PC-3 (cell line): ENCODE results near the gene USH2A. TPM values are rescaled to one million over a fixed set of nuclear protein-coding genes. Genes with fewer than 3 reads are reported as not detected.

Experiments
- ATAC-seq: fragments of 200-7000 bp; cut with Tn5 transposase; 2 replicates; pipeline ENCODE4 v1.9.1; 2020; ENCODE audit warnings: mild to moderate bottlenecking, moderate library complexity
- BruUV-seq: library from RNA; stranded (reverse); fragments of 400-500 nt; replicated peaks from 2 replicates; lab custom pipeline; 2021; lab: Mats Ljungman, UMichigan
- CTCF ChIA-PET: fragments of 300-600 bp; sonication (Branson Sonifier 250); formaldehyde crosslinking; loops from one replicate; lab custom pipeline; 2022; ENCODE audit warnings: antibody characterized with exemption; lab: Charles Lee
- POLR2A ChIA-PET: fragments of 300-600 bp; sonication (Branson Sonifier 250); formaldehyde crosslinking; loops from one replicate; lab custom pipeline; 2022; ENCODE audit warnings: antibody characterized with exemption; ENCODE audit not compliant: unreplicated experiment; lab: Charles Lee
- DNase-seq: peaks from one replicate; pipeline ENCODE4 v3.0.0-alpha.2; 2015
- H2AFZ ChIP-seq: fragments of 300-600 bp; sonication (generic); 2 replicates; pipeline ENCODE4 v1.6.0; 2016; ENCODE audit warnings: antibody characterized with exemption, low read length
- H3F3A ChIP-seq: fragments of 300-600 bp; sonication (generic); one replicate; pipeline ENCODE4 v1.6.0; 2017; ENCODE audit warnings: antibody characterized with exemption, low read length, control low read depth, mild to moderate bottlenecking; ENCODE audit not compliant: unreplicated experiment
- H3K27ac ChIP-seq: fragments of 300-600 bp; sonication (generic); 2 replicates; pipeline ENCODE4 v1.5.1; 2016; ENCODE audit warnings: mild to moderate bottlenecking, low read length
- H3K27me3 ChIP-seq: fragments of 300-600 bp; sonication (generic); 2 replicates; pipeline ENCODE4 v1.6.1; 2016; ENCODE audit warnings: low read length, mixed read lengths
- H3K36me3 ChIP-seq: fragments of 300-600 bp; sonication (generic); 2 replicates; pipeline ENCODE4 v1.6.1; 2016; ENCODE audit warnings: low read depth, mixed run types, low read length, mixed read lengths
- H3K4me1 ChIP-seq: fragments of 300-600 bp; sonication (generic); 2 replicates; pipeline ENCODE4 v1.5.1; 2016; ENCODE audit warnings: low read length; ENCODE audit not compliant: insufficient read depth
- H3K4me2 ChIP-seq: fragments of 300-600 bp; sonication (generic); 2 replicates; pipeline ENCODE4 v1.6.0; 2016; ENCODE audit warnings: low read length
- H3K4me3 ChIP-seq: fragments of 300-600 bp; sonication (generic); 2 replicates; pipeline ENCODE4 v1.5.1; 2016; ENCODE audit warnings: mild to moderate bottlenecking, low read length, mixed read lengths
- H3K79me2 ChIP-seq: fragments of 300-600 bp; sonication (generic); 2 replicates; pipeline ENCODE4 v1.6.1; 2017; ENCODE audit warnings: low read length, mixed read lengths
- H3K9ac ChIP-seq: fragments of 300-600 bp; sonication (generic); 2 replicates; pipeline ENCODE4 v1.6.0; 2016; ENCODE audit warnings: mild to moderate bottlenecking, low read length
- H3K9me2 ChIP-seq: fragments of 300-600 bp; sonication (generic); replicated peaks from 2 replicates; pipeline ENCODE4 v1.6.1; 2016; ENCODE audit warnings: mixed run types, low read length, mixed read lengths
- H3K9me3 ChIP-seq: fragments of 300-600 bp; sonication (generic); 2 replicates; pipeline ENCODE4 v1.6.1; 2016; ENCODE audit warnings: low read length, mixed read lengths
- H4K20me1 ChIP-seq: fragments of 300-600 bp; sonication (generic); 2 replicates; pipeline ENCODE4 v1.6.1; 2016; ENCODE audit warnings: low read length, mixed read lengths
- CTCF ChIP-seq: fragments of 300-600 bp; sonication (generic); conservative IDR thresholded peaks from 2 replicates; pipeline ENCODE4 v1.5.1; 2017; ENCODE audit warnings: antibody characterized with exemption, low read depth, mild to moderate bottlenecking, low read length
- EZH2 ChIP-seq: fragments of 300-600 bp; sonication (generic); IDR thresholded peaks from one replicate; pipeline ENCODE4 v1.6.1; 2017; ENCODE audit warnings: antibody characterized with exemption, mild to moderate bottlenecking, low read length; ENCODE audit not compliant: unreplicated experiment
- EZH2phosphoT487 ChIP-seq: fragments of 300-600 bp; sonication (generic); IDR thresholded peaks from 2 replicates; pipeline ENCODE4 v1.6.1; 2018; ENCODE audit warnings: mild to moderate bottlenecking, antibody characterized with exemption, low read length, borderline replicate concordance
- intact Hi-C: fragments of 100-400 bp; cut with micrococcal nuclease; formaldehyde crosslinking; loops from 2 replicates; pipeline ENCODE4 v1.9.0; 2023
- total RNA-seq: library from RNA; depleted of rRNA; stranded (reverse); fragments of >200 nt; gene quantifications from 2 replicates; pipeline ENCODE4 v1.2.3, GENCODE V29; 2014

The USH2A gene
- total RNA-seq, 1 experiment from 2014 or later = not detected

- H3K9ac ChIP-seq = no peak overlapping the region
Observed at GRCh38 chr1:216433175-216433574, 9.9 kb upstream of the USH2A start.

GRCh38 chr1:216430744-216431143, 7.5 kb upstream of the USH2A start:
- POLR2A ChIA-PET = no interaction called here
- no peaks in the 10 kb centered on the region for H4K20me1 ChIP-seq
- DNase-seq (no peak), ATAC-seq (no peak)
- TF ChIP-seq CTCF (no peak), EZH2phosphoT487 (no peak), EZH2 (no peak)
- BruUV-seq = no TSS peak
- no peaks in the 10 kb centered on the region for H3F3A ChIP-seq
- no peak overlapping the region for H3K27ac ChIP-seq
- H3K79me2 ChIP-seq = no peaks in the 10 kb centered on the region
- H3K9me2 ChIP-seq = no peaks in the 10 kb centered on the region
- no peak overlapping the region for H3K4me3 ChIP-seq
- no peak overlapping the region for H3K4me2 ChIP-seq
- no peaks in the 10 kb centered on the region; the same call in 1 of the 2 replicates for H3K27me3 ChIP-seq
- CTCF ChIA-PET = no interaction called here
- intact Hi-C loops = no loop called here
- no peaks in the 10 kb centered on the region for H3K4me1 ChIP-seq
- no peaks in the 10 kb centered on the region for H3K9me3 ChIP-seq
- no peaks in the 10 kb centered on the region for H3K36me3 ChIP-seq
- H2AFZ ChIP-seq = no peak overlapping the region
- H3K9ac ChIP-seq = no peak overlapping the region

More at GRCh38 chr1:216433175-216433574, 9.9 kb upstream of the USH2A start:
- H3K4me2 ChIP-seq = no peak overlapping the region
- BruUV-seq = no TSS peak
- no peak for TF ChIP-seq CTCF
- TF ChIP-seq EZH2phosphoT487 = no peak
- no peak for TF ChIP-seq EZH2
- no peak for ATAC-seq
- no peaks in the 10 kb centered on the region for H3K9me2 ChIP-seq
- no peak overlapping the region for H3K27ac ChIP-seq
- H3F3A ChIP-seq = no peaks in the 10 kb centered on the region
- intact Hi-C loops = no loop called here
- no peak overlapping the region for H3K4me3 ChIP-seq
- H3K9me3 ChIP-seq = no peaks in the 10 kb centered on the region
- CTCF ChIA-PET = no interaction called here
- no peak overlapping the region for H2AFZ ChIP-seq
- POLR2A ChIA-PET = no interaction called here
- DNase-seq = no peak
- no peaks in the 10 kb centered on the region for H3K79me2 ChIP-seq
- H3K36me3 ChIP-seq = no peaks in the 10 kb centered on the region
- no peaks in the 10 kb centered on the region for H4K20me1 ChIP-seq
- H3K27me3 ChIP-seq = no peaks in the 10 kb centered on the region
- H3K4me1 ChIP-seq = no peaks in the 10 kb centered on the region

- Histone ChIP-seq H3K9me2 (no peaks in the 10 kb centered on the region), H3K4me3 (no peak overlapping the region), H3K27me3 (no peaks in the 10 kb centered on the region; the same call in 1 of the 2 replicates), H3K36me3 (no peaks in the 10 kb centered on the region), H3K4me1 (no peaks in the 10 kb centered on the region), H3K4me2 (no peak overlapping the region), H3F3A (no peaks in the 10 kb centered on the region), H3K9ac (no peak overlapping the region), H3K79me2 (no peaks in the 10 kb centered on the region), H2AFZ (no peak overlapping the region), H3K27ac (no peak overlapping the region), H3K9me3 (no peaks in the 10 kb centered on the region), H4K20me1 (no peaks in the 10 kb centered on the region)
- intact Hi-C loops = no loop called here
- ChIA-PET CTCF (no interaction called here), POLR2A (no interaction called here)
- TF ChIP-seq EZH2 = no peak
- TF ChIP-seq CTCF = no peak
- DNase-seq (no peak), ATAC-seq (no peak)
- no TSS peak for BruUV-seq
Observed at GRCh38 chr1:216425577-216425976, 2.3 kb upstream of the USH2A start.
